WI38 (cell line): ENCODE measurements around the gene HOXC9.

Experiments
- H3K4me3 ChIP-seq: 2 replicates; pipeline ENCODE4 v1.5.1; 2011; ENCODE audit warnings: low read depth, mild to moderate bottlenecking, control low read depth, low read length
- CTCF ChIP-seq: IDR thresholded peaks from 2 replicates; pipeline ENCODE4 v1.5.1; 2012; ENCODE audit warnings: low read depth, mild to moderate bottlenecking, control low read depth, low read length

The HOXC9 gene

GRCh38 chr12:54032627-54033100 lies 32.7 kb downstream of the HOXC9 start, which contains the start of gene HOXC5:
HOXC5 (plus strand) TSS chr12:54033050; CDS start chr12:54033123, 73 bp downstream.
- TF ChIP-seq CTCF: peak; percentile 88
- no peak within 1 kb of the TSS for H3K4me3 ChIP-seq

- no peak for TF ChIP-seq CTCF
- no peak overlapping the region for H3K4me3 ChIP-seq
These were observed 33.4 kb downstream of the HOXC9 start for GRCh38 chr12:54033106-54033979.

GRCh38 chr12:54033980-54034784 lies 34.2 kb downstream of the HOXC9 start:
- TF ChIP-seq CTCF: no peak
- H3K4me3 ChIP-seq: no peak overlapping the region

GRCh38 chr12:54034785-54035310 lies 34.9 kb downstream of the HOXC9 start:
- no peak for TF ChIP-seq CTCF
- H3K4me3 ChIP-seq: no peak overlapping the region

GRCh38 chr12:54035568-54036264 lies 35.8 kb downstream of the HOXC9 start:
- H3K4me3 ChIP-seq: no peak overlapping the region

More at GRCh38 chr12:54035568-54036264, 35.8 kb downstream of the HOXC9 start:
- no peak for TF ChIP-seq CTCF
